Small intestine (tissue), 7 donors: Measurements from ENCODE around the gene HPSE2. TPM values are rescaled to one million over a fixed set of nuclear protein-coding genes. Genes with fewer than 3 reads are reported as not detected.
"Not testable (repeated sequence)": the region's sequence is repeated elsewhere in the genome, so short reads cannot be mapped to it uniquely, and the experiment has no call there.

ENCODE experiments used
- DNase-seq, 2 donors: peaks; one replicate each; pipeline versions ENCODE4 v3.0.0 to v3.0.0-alpha.2; 2013
- FAIRE-seq: peaks from 2 replicates; lab custom pipeline; 2012; peaks lifted over from hg19 to GRCh38; lab: Jason Lieb, UNC
- H3K27ac ChIP-seq, 3 donors: one replicate each; pipeline ENCODE4 v1.5.1; 2013; ENCODE audit warnings: low read length in 2 of 3, mild to moderate bottlenecking in 2 of 3, control low read depth in 1 of 3, inconsistent platforms in 1 of 3, low read depth in 1 of 3, moderate library complexity in 1 of 3
- H3K27me3 ChIP-seq, 3 donors: one replicate each; pipeline ENCODE4 v1.6.1; 2013; ENCODE audit warnings: low read length in 3 of 3, inconsistent platforms in 1 of 3; ENCODE audit not compliant: control insufficient read depth in 3 of 3, insufficient read depth in 3 of 3
- H3K36me3 ChIP-seq, 3 donors: one replicate each; pipeline ENCODE4 v1.6.1; 2013; ENCODE audit warnings: low read length in 3 of 3, inconsistent platforms in 1 of 3, low read depth in 1 of 3, mild to moderate bottlenecking in 1 of 3, moderate library complexity in 1 of 3; ENCODE audit not compliant: control insufficient read depth in 3 of 3, insufficient read depth in 2 of 3
- H3K4me1 ChIP-seq, 3 donors: one replicate each; pipeline ENCODE4 v1.6.1; 2013; ENCODE audit warnings: low read length in 2 of 3, inconsistent platforms in 1 of 3, low read depth in 1 of 3, mild to moderate bottlenecking in 1 of 3, moderate library complexity in 1 of 3; ENCODE audit not compliant: control insufficient read depth in 3 of 3, insufficient read depth in 2 of 3
- H3K4me3 ChIP-seq, 3 donors: one replicate each; pipeline ENCODE4 v1.5.1; 2013; ENCODE audit warnings: low read length in 3 of 3, control low read depth in 1 of 3, inconsistent platforms in 1 of 3, low read depth in 1 of 3, mild to moderate bottlenecking in 1 of 3, moderate library complexity in 1 of 3
- H3K9me3 ChIP-seq, 2 donors: one replicate each; pipeline ENCODE4 v1.6.1; 2013; ENCODE audit warnings: low read depth in 1 of 2, low read length in 1 of 2; ENCODE audit not compliant: control insufficient read depth in 2 of 2, insufficient read depth in 1 of 2
- WGBS, 3 donors: extraction: QIAGEN DNeasy Blood & Tissue Kit; methylation state at CpG; one replicate each; pipeline ENCODE4 v1.1.7; 2013; 5-methylcytosine and 5-hydroxymethylcytosine counted together
- polyA plus RNA-seq, 4 donors: library from polyadenylated mRNA; stranded (reverse) in 3 of 4; unstranded in 1 of 4; fragments of 200-250 nt in 3 of 4; fragments of 120-200 nt in 1 of 4; gene quantifications; one replicate each; pipeline versions ENCODE4 v1.2.1 to v1.2.3, GENCODE V29; 2013
- donor health status: healthy with polysubstance abuse.
- donor health status: control.
- donor health status: control.
- donor health status: Bipolar disorder and iron deficiency.
- donor health status: healthy.

The HPSE2 gene
- polyA plus RNA-seq, 4 donors, result 0.22 to 9.4 (median 1.2) TPM

GRCh38 chr10:99207340-99207739, 28.3 kb downstream of the HPSE2 start:
- 70 to 84% (median 71%) methylated on average over 3 of the region's 3 CpGs for WGBS, 3 donors
- Histone ChIP-seq H3K4me3 (no peak overlapping the region), H3K9me3 (peaks cover 0 to 7% of the 10 kb centered on the region in 2 donors), H3K27ac (no peak overlapping the region), H3K4me1 (no peaks in the 10 kb centered on the region), H3K36me3 (no peaks in the 10 kb centered on the region), H3K27me3 (no peaks in the 10 kb centered on the region)
- FAIRE-seq (no peak), DNase-seq (no peak)

- Histone ChIP-seq H3K4me3 (no peak overlapping the region), H3K27me3 (no peaks in the 10 kb centered on the region), H3K27ac (no peak overlapping the region), H3K36me3 (no peaks in the 10 kb centered on the region), H3K4me1 (no peaks in the 10 kb centered on the region), H3K9me3 (peaks cover 0 to 7% of the 10 kb centered on the region in 2 donors)
- 89 to 97% (median 93%) methylated on average over 3 of the region's 3 CpGs for WGBS, 3 donors
- FAIRE-seq, result no peak
- DNase-seq, result no peak
These were observed 32.3 kb downstream of the HPSE2 start for GRCh38 chr10:99203310-99203709.

- no peak for DNase-seq
- 71 to 92% (median 85%) methylated on average over 1 of the region's 1 CpG for WGBS, 3 donors
- no peak for FAIRE-seq
These were observed 62.7 kb downstream of the HPSE2 start for GRCh38 chr10:99172950-99173349.

GRCh38 chr10:99172128-99172738, 63.4 kb downstream of the HPSE2 start:
- no peaks in the 10 kb centered on the region for H3K36me3 ChIP-seq
- no peaks in the 10 kb centered on the region for H3K9me3 ChIP-seq
- DNase-seq, result peak; percentile 15 to 51
- 25 to 37% (median 30%) methylated on average over 5 of the region's 5 CpGs for WGBS, 3 donors
- H3K4me1 ChIP-seq, result no peaks in the 10 kb centered on the region
- no peaks in the 10 kb centered on the region for H3K27me3 ChIP-seq
- H3K4me3 ChIP-seq, result no peak overlapping the region
- no peak for FAIRE-seq
- H3K27ac ChIP-seq, result no peak overlapping the region

More at GRCh38 chr10:99172950-99173349, 62.7 kb downstream of the HPSE2 start:
- Histone ChIP-seq H3K36me3 (no peaks in the 10 kb centered on the region), H3K27me3 (no peaks in the 10 kb centered on the region), H3K27ac (no peak overlapping the region), H3K9me3 (no peaks in the 10 kb centered on the region), H3K4me1 (no peaks in the 10 kb centered on the region), H3K4me3 (no peak overlapping the region)

GRCh38 chr10:99170116-99170675, 65.5 kb downstream of the HPSE2 start:
- Histone ChIP-seq H3K27ac (no peak overlapping the region), H3K36me3 (no peaks in the 10 kb centered on the region), H3K9me3 (no peaks in the 10 kb centered on the region), H3K27me3 (no peaks in the 10 kb centered on the region), H3K4me1 (no peaks in the 10 kb centered on the region), H3K4me3 (no peak overlapping the region)
- WGBS, 3 donors, result 45 to 57% (median 46%) methylated on average over 2 of the region's 2 CpGs
- DNase-seq, result no peak
- FAIRE-seq, result no peak

- no peak overlapping the region for H3K4me3 ChIP-seq
- no peak for DNase-seq
- FAIRE-seq, result no peak
- WGBS, 3 donors, result 73 to 82% (median 82%) methylated on average over 4 of the region's 4 CpGs
- H3K9me3 ChIP-seq, result no peaks in the 10 kb centered on the region
- no peaks in the 10 kb centered on the region for H3K27me3 ChIP-seq
- H3K4me1 ChIP-seq, result no peaks in the 10 kb centered on the region
- no peak overlapping the region for H3K27ac ChIP-seq
- no peaks in the 10 kb centered on the region for H3K36me3 ChIP-seq
These were observed 74.5 kb downstream of the HPSE2 start for GRCh38 chr10:99161165-99161564.

GRCh38 chr10:99143651-99144050, 92.0 kb downstream of the HPSE2 start:
- Histone ChIP-seq H3K4me3 (no peak overlapping the region), H3K36me3 (no peaks in the 10 kb centered on the region), H3K27me3 (no peaks in the 10 kb centered on the region), H3K9me3 (no peaks in the 10 kb centered on the region), H3K27ac (no peak overlapping the region), H3K4me1 (no peaks in the 10 kb centered on the region)
- DNase-seq (no peak), FAIRE-seq (no peak)
- WGBS, 3 donors, result 59 to 61% (median 61%) methylated on average over 2 of the region's 2 CpGs

- no peaks in the 10 kb centered on the region for H3K36me3 ChIP-seq
- no peak for DNase-seq
- H3K4me3 ChIP-seq, result no peak overlapping the region
- no peaks in the 10 kb centered on the region for H3K4me1 ChIP-seq
- H3K9me3 ChIP-seq, result no peaks in the 10 kb centered on the region
- H3K27ac ChIP-seq, result no peak overlapping the region
- H3K27me3 ChIP-seq, result no peaks in the 10 kb centered on the region
- FAIRE-seq, result no peak
These were observed 92.6 kb downstream of the HPSE2 start for GRCh38 chr10:99143011-99143410.

GRCh38 chr10:99132897-99133296, 102.8 kb downstream of the HPSE2 start:
- not testable (repeated sequence) for H3K27ac ChIP-seq, FAIRE-seq, H3K4me3 ChIP-seq, H3K9me3 ChIP-seq, H3K27me3 ChIP-seq, H3K36me3 ChIP-seq, DNase-seq, H3K4me1 ChIP-seq
- 16 to 37% (median 20%) methylated on average over 3 of the region's 3 CpGs for WGBS, 3 donors
